Measurements from ENCODE around the gene FUT8.
A peak's percentile ranks its signal among the peaks of the same experiment; 100 is the strongest.

FUT8 gene

GRCh38 chr14:65412032-65412846, at the start of gene FUT8:
FUT8 (plus strand) TSS chr14:65412730; CDS start chr14:65561564, 148,834 bp downstream.
- TF ChIP-seq, protein P1, sequence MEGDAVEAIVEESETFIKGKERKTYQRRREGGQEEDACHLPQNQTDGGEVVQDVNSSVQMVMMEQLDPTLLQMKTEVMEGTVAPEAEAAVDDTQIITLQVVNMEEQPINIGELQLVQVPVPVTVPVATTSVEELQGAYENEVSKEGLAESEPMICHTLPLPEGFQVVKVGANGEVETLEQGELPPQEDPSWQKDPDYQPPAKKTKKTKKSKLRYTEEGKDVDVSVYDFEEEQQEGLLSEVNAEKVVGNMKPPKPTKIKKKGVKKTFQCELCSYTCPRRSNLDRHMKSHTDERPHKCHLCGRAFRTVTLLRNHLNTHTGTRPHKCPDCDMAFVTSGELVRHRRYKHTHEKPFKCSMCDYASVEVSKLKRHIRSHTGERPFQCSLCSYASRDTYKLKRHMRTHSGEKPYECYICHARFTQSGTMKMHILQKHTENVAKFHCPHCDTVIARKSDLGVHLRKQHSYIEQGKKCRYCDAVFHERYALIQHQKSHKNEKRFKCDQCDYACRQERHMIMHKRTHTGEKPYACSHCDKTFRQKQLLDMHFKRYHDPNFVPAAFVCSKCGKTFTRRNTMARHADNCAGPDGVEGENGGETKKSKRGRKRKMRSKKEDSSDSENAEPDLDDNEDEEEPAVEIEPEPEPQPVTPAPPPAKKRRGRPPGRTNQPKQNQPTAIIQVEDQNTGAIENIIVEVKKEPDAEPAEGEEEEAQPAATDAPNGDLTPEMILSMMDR (IDR thresholded peaks at IDR 0.05; ENCODE audit: extremely low read depth, missing control alignments) = peak; percentile 57

DNA sequence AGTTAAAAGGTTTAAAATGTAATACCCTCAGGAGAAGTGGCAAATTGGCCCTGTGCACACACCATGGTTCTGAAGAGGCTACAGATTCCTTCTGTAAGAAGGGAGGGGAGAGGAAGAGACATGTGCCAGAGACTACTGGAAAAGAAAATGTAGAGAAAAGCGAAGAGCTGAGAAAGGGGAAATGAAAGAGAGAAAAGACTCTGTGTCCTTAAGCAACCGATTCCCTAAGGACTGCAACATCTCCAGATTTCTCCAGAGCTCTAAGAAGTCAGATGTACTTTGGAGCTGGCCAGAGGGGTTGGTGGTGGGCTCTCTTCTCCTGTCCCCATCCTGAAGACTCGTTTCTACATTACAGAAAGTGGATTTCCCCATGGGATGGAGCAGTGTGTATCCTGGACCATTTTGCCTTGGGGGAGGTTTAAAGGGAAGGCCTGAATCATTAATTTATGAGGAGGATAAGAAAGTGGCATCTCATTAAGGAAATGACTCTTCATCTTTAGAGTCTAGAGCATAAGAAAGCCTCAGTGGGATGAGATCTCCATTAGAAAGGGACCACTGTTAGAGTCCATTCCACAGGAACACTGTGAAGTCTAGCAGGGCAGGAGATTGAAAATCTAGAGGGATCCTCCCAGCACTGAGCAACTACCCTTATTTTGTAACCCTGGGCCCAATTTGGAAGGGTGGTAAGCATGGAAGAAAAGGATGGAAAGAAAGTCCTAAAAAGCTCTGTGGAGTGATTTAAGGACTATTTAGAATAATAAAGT, 45.5 kb upstream of the FUT8 start:
- DNase-seq (ENCODE audit: low spot score) = no peak
- TF ChIP-seq, protein P1 (IDR thresholded peaks at IDR 0.05; ENCODE audit: extremely low read depth, missing control alignments) = no peak

More at GRCh38 chr14:65412032-65412846, at the start of gene FUT8:
- DNase-seq (ENCODE audit: low spot score) = peak; percentile 88

DNA sequence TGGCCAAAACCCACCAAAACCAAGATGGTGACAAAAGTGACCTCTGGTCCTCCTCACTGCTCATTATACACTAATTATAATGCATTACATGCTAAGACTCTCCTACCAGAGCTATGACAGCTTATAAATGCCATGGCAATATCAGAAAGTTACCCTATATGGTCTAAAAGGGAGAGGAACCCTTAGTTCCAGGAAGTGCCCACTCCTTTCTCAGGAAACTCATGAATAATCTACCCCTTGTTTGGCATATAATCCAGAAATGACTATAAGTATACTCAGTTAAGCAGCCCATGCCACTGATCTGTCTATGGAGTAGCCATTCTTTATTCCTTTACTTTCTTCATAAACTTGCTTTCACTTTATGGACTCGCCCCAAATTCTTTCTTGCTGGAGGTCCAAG, 43.0 kb upstream of the FUT8 start:
- no peak for DNase-seq (ENCODE audit: low spot score)
- TF ChIP-seq, protein P1 (IDR thresholded peaks at IDR 0.05; ENCODE audit: extremely low read depth, missing control alignments) = no peak

DNA sequence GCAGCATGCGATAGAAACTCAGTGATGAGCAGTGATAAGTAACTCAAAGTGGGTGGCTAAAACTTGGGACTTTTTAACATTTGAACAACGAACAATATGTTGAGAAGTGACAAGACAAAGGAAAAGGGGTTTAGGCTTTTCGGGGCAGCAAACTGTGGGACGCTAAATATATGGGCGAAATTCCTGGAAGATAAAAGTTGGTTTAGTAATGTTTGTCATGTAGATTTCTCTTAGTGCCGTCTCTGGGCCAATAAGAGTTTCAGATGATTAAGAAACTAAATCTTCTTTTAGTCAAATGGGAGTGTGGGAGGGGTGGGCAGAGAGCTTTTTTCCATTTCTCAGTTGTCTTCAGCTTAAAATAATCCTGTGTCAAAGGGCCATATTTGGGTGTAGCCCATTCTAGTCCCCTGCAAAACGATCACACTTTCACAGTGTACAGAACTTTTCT, 41.7 kb upstream of the FUT8 start:
- TF ChIP-seq, protein P1 (IDR thresholded peaks at IDR 0.05; ENCODE audit: extremely low read depth, missing control alignments) = no peak
- DNase-seq (ENCODE audit: low spot score) = peak; percentile 33

- peak; percentile 21 for DNase-seq (ENCODE audit: low spot score)
- TF ChIP-seq, protein P1 (IDR thresholded peaks at IDR 0.05; ENCODE audit: extremely low read depth, missing control alignments) = no peak
Observed at GRCh38 chr14:65371784-65372183, 40.7 kb upstream of the FUT8 start.

DNA sequence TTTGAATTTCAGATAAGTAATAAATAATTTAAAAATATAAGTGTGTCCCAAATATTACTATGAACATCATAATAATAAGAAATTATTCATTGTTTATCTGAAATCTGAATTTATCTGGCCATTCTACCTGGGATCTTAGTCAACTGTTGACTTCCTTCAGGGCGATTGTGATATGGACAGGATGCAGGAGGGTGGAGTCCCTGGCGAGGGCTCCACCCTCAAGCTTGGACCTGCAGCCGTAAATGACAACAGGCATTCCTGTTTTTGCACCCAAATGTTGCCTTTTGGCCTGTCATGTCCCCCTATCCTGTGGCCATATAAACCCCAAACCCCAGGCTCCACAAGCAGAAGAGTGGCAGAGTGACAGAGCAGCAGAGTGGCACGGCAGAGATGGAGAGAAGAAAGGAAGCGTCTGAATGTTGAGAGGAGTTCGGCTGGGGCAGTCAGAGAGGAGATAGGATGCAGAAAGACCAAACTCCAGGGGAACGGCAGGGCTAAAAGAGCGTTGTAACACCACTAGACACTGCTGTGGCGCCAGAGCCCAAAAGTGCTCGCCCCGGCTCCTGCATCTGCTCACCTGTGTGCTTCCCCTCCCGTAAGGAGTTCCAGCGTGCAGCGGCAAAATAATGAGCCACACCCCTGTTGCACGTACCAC, 39.4 kb upstream of the FUT8 start:
- DNase-seq (ENCODE audit: low spot score) = no peak
- TF ChIP-seq, protein P1 (IDR thresholded peaks at IDR 0.05; ENCODE audit: extremely low read depth, missing control alignments) = no peak
